ENCODE measurements around the gene FOXQ1.
"Not testable (repeated sequence)": the region's sequence is repeated elsewhere in the genome, so short reads cannot be mapped to it uniquely, and the experiment has no call there.

The FOXQ1 gene

GRCh38 chr6:1310628-1311399 is 1.1 kb upstream of the FOXQ1 start:
- no peak for DNase-seq
- no peak for TF ChIP-seq POLR2A (IDR thresholded peaks at IDR 0.05; ENCODE audit: low read length)
- TF ChIP-seq GATA1 (IDR thresholded peaks at IDR 0.05; ENCODE audit: low read depth, low read length), result no peak

- DNase-seq, result no peak
- TF ChIP-seq GATA1 (IDR thresholded peaks at IDR 0.05; ENCODE audit: low read depth, low read length), result no peak
- TF ChIP-seq POLR2A (IDR thresholded peaks at IDR 0.05; ENCODE audit: low read length), result no peak
These were observed 240 bp downstream of the FOXQ1 start for GRCh38 chr6:1312203-1312472.

GRCh38 chr6:1312473-1313367 is 822 bp downstream of the FOXQ1 start:
- no peak for DNase-seq
- TF ChIP-seq GATA1 (IDR thresholded peaks at IDR 0.05; ENCODE audit: low read depth, low read length) (no peak), POLR2A (IDR thresholded peaks at IDR 0.05; ENCODE audit: low read length) (no peak)

GRCh38 chr6:1313384-1313766 is 1.5 kb downstream of the FOXQ1 start:
- DNase-seq, result no peak
- TF ChIP-seq POLR2A (IDR thresholded peaks at IDR 0.05; ENCODE audit: low read length) (no peak), GATA1 (IDR thresholded peaks at IDR 0.05; ENCODE audit: low read depth, low read length) (no peak)

DNA sequence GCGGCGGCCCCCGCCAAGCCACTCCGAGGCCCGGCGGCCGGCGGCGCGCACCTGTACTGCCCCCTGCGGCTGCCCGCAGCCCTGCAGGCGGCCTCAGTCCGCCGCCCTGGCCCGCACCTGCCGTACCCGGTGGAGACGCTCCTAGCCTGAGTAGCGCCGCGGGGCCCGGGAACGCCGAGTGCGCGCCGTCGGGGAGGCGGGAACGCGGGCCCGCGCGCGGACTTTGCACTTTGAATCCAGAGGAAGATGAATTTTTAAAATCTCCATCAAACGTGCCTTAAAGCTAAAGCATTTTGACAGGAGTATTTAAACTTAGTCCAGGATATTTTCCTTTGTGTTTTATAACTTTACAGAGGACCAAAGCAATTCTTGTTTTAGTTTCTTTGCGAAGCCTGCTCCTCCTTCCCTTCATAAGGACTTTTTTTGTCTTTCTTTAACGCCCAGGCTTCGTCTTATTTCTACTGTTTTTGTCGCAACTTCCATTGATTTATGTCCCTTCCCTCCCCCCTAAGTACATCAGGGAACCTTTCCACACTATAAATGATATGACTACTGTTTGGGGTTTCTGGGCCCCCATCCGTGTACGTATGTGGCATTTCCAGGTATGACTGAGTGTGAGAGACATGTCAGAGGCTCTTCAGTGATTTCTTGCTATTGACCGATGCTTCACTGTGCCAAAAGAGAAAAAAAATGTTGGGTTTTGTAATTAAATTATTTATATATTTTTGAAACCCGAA is 2.0 kb downstream of the FOXQ1 start:
- no peak for TF ChIP-seq GATA1 (IDR thresholded peaks at IDR 0.05; ENCODE audit: low read depth, low read length)
- TF ChIP-seq POLR2A (IDR thresholded peaks at IDR 0.05; ENCODE audit: low read length), result no peak
- DNase-seq, result peak; percentile 5 to 14

GRCh38 chr6:1314617-1315016 is 2.7 kb downstream of the FOXQ1 start:
- DNase-seq, result no peak
- no peak for TF ChIP-seq GATA1 (IDR thresholded peaks at IDR 0.05; ENCODE audit: low read depth, low read length)
- TF ChIP-seq POLR2A (IDR thresholded peaks at IDR 0.05; ENCODE audit: low read length), result no peak

DNA sequence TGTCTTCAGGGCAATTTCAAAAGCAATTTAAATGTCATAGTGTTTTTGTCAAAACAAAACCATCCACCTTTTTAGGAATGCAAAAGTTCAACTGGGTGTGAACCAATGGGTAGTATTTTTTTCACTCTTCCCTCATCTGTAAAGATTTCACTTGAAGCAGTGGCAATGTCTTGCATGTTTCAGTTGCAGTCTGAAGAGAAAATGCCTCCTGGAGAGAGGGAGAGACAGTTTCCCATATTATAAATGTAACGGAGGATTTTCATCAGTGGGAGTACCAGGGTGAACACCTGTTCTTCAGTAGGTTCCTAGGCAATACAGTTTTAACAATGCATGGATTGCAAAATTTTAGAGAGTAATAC is 3.3 kb downstream of the FOXQ1 start:
- no peak for TF ChIP-seq POLR2A (IDR thresholded peaks at IDR 0.05; ENCODE audit: low read length)
- TF ChIP-seq GATA1 (IDR thresholded peaks at IDR 0.05; ENCODE audit: low read depth, low read length), result no peak
- DNase-seq, result no peak

- no peak for DNase-seq
- no peak for TF ChIP-seq POLR2A (IDR thresholded peaks at IDR 0.05; ENCODE audit: low read length)
- no peak for TF ChIP-seq GATA1 (IDR thresholded peaks at IDR 0.05; ENCODE audit: low read depth, low read length)
These were observed 3.9 kb downstream of the FOXQ1 start for GRCh38 chr6:1315560-1316386.

- DNase-seq, result no peak
- no peak for TF ChIP-seq POLR2A (IDR thresholded peaks at IDR 0.05; ENCODE audit: low read length)
- TF ChIP-seq GATA1 (IDR thresholded peaks at IDR 0.05; ENCODE audit: low read depth, low read length), result no peak
These were observed 4.6 kb downstream of the FOXQ1 start for GRCh38 chr6:1316489-1316971.

DNA sequence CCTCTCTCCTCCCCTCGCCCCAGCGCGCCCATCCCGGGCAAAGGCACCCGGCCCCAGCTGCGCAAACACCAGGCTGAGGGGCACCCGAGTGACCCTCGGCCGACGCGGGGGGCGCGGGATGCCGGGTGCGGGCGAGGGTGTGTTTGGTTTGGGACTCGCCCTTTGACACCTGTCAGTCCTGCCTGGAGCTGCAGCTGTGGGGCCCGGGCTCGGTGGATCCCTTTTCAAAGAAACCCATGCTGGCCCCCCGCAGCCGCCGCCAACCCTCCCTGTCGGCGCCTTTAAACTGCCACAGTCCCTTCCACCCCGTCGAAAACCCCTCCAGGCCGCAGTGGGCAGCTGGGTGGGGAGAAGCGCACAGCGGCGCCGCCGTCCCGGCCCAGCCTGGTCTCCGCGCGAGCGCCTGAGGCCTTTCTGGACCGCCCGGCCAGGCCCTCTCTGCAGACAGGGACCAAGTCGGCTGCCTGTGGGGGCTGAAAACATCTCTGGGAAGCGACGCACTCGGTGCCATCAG is 5.5 kb downstream of the FOXQ1 start:
- TF ChIP-seq POLR2A (IDR thresholded peaks at IDR 0.05; ENCODE audit: low read length), result no peak
- TF ChIP-seq GATA1 (IDR thresholded peaks at IDR 0.05; ENCODE audit: low read depth, low read length), result no peak
- no peak for DNase-seq

DNA sequence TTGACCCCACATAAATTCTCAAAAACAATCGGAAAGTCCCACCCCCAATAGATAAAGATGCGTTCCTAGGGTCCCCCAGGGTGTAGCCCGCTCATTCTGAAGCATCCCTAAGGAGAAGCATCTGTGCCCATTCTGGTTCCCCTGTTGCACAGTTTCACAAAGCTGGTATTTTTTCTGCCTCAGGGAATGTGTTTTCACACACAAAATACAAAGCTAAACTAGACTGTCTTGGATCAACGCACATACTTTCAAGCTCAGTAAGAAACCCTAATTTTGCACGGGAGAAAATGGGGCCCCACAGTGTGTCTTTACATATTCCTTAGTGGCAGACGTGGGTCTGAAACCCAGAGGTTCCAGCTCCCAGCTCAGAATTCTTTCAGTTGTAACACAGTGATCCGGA is 6.1 kb downstream of the FOXQ1 start:
- no peak for TF ChIP-seq POLR2A (IDR thresholded peaks at IDR 0.05; ENCODE audit: low read length)
- no peak for TF ChIP-seq GATA1 (IDR thresholded peaks at IDR 0.05; ENCODE audit: low read depth, low read length)

DNA sequence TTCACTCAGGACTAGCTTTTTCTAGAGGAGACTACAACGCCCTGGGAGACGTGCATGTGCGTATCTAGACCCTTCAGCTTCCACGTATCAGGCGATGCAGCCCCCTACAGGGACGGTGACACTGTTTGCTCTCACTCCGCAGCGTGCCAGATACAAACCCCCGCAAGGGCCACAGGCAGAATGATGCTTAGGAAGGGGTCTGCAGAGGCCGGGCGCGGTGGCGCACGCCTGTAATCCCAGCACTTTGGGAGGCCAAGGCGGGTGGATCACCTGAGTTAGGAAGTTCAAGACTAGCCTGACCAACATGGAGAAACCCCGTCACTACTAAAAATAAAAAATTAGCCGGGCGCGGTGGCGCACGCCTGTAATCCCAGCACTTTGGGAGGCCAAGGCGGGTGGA is 6.7 kb downstream of the FOXQ1 start:
- DNase-seq, result not testable (repeated sequence)

More for the DNA sequence above, 6.1 kb downstream of the FOXQ1 start:
- no peak for DNase-seq

DNA sequence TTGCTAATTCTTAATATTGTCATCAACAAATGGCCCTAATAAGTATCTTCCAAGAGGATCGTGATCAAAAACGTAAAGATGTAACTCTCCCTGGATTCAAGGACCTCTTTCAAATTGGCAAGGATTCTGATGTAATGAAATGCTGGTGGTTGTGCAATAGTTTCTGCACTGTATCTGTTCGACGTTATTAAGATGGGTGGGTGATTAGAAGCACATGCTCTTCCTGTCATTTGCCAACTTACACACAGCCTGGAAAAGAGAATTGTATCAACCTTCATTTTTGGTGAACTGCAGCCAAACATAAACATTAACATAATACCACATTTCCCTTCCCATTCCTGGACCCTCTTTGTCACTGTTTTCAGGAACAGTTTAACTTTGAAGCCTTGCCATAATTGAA is 9.8 kb downstream of the FOXQ1 start:
- no peak for DNase-seq
- TF ChIP-seq POLR2A (IDR thresholded peaks at IDR 0.05; ENCODE audit: low read length) (no peak), GATA1 (IDR thresholded peaks at IDR 0.05; ENCODE audit: low read depth, low read length) (no peak)

Data from erythroblast (primary cell).